Measurements from ENCODE around the gene UBL7. TPM values are rescaled to one million over a fixed set of nuclear protein-coding genes. Genes with fewer than 3 reads are reported as not detected.

Gene UBL7
- total and polyA plus RNA-seq, 2 of the 8 experiments (the other 6 are each of a cell fraction or from before 2014, with no cell fraction given) = 71.5 to 183 TPM

GRCh38 chr15:74431645-74432044 lies 29.3 kb downstream of the UBL7 start (continued):
- TF ChIP-seq NRF1 (IDR thresholded peaks at IDR 0.05; ENCODE audit: low read depth, low read length) (no peak), CHD7 (IDR thresholded peaks at IDR 0.05; ENCODE audit: insufficient replicate concordance, low read length) (no peak)

Data from H1 (cell line).